GM20000 (cell line): ENCODE data around the gene COL5A3.
"Not testable (repeated sequence)": the region's sequence is repeated elsewhere in the genome, so short reads cannot be mapped to it uniquely, and the experiment has no call there.

ENCODE experiments used
- DNase-seq: peaks from one replicate; pipeline ENCODE4 v3.0.0; 2012; ENCODE audit warnings: low spot score
- TF ChIP-seq, protein P1 (sequence below): IDR thresholded peaks from 2 replicates; pipeline ENCODE4 v1.5.1; 2012; ENCODE audit warnings: mild to moderate bottlenecking, control low read depth; ENCODE audit errors: extremely low read depth, missing control alignments

COL5A3 gene

GRCh38 chr19:9936326-9937000 is 73.8 kb downstream of the COL5A3 start, which contains the start of gene OLFM2:
TSS of gene OLFM2 (minus strand) at chr19:9936515. CDS start at chr19:9936366, 149 bp downstream.
- TF ChIP-seq, protein P1, sequence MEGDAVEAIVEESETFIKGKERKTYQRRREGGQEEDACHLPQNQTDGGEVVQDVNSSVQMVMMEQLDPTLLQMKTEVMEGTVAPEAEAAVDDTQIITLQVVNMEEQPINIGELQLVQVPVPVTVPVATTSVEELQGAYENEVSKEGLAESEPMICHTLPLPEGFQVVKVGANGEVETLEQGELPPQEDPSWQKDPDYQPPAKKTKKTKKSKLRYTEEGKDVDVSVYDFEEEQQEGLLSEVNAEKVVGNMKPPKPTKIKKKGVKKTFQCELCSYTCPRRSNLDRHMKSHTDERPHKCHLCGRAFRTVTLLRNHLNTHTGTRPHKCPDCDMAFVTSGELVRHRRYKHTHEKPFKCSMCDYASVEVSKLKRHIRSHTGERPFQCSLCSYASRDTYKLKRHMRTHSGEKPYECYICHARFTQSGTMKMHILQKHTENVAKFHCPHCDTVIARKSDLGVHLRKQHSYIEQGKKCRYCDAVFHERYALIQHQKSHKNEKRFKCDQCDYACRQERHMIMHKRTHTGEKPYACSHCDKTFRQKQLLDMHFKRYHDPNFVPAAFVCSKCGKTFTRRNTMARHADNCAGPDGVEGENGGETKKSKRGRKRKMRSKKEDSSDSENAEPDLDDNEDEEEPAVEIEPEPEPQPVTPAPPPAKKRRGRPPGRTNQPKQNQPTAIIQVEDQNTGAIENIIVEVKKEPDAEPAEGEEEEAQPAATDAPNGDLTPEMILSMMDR = no peak
- DNase-seq = peak; percentile 59

- TF ChIP-seq, protein P1 = no peak
- DNase-seq = no peak
Measured at GRCh38 chr19:9935506-9936325, 74.6 kb downstream of the COL5A3 start.

DNA sequence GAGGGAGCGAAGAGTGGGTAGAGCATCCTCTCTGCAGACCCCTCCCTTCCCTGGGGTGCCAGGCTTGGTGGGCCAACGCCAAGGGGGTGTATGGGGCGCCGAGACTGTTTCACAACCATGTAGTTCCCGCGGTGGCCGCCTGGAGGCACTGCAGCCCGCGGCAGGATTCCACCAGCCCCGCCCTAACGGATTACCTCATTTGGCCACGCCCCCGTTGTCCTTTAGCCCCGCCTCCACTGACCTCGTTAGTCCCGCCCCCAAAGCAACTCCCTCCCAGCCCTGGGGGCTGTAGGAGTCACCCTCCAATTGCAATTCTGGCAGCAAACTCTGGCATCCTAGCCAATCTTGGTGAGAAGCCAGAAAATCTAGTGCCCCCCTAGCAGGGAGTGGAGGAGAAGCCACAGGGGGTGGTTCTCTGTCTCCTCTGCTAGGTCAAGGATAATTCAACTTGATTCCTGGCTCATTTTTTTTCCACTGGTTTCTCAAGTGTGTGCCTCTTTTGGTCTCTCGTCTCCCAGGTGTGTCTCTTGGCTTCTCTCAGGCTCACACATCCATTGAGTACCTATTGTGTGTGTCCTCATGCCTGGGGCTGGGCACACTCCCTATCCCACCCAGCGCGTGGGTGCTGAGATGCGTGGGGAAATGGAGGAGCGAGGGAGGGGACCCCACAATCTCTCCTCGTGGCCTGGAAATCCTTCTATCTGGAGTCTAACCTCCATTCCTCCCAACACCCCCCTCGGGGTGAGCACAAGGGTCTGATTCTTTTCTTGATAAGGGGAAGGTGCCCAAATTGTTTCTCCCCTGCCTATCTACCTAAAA is 76.0 kb downstream of the COL5A3 start:
- peak; percentile 91 for DNase-seq
- TF ChIP-seq, protein P1 = peak; percentile 86

GRCh38 chr19:9932835-9933234 is 77.5 kb downstream of the COL5A3 start:
- TF ChIP-seq, protein P1 = no peak
- no peak for DNase-seq

DNA sequence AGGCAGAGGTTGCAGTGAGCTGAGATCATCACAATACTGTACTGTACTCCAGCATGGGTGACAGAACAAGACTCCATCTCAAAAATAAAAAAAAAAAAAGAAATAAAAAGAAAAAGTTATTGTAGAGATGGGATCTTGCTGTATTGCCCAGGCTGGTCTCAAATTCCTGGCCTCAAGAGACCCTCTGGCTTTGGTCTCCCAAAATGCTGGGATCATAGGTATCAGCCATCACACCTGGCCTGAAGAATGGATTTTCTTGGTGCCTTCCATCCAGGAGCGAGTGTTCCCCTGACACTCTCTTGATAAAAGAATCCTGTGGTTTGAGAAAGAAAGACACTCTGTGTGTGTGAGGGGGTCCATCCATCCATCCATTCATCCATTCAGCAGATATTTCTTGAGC is 78.7 kb downstream of the COL5A3 start:
- TF ChIP-seq, protein P1 = no peak

GRCh38 chr19:9923440-9923839 is 86.9 kb downstream of the COL5A3 start:
- DNase-seq = no peak
- TF ChIP-seq, protein P1 = no peak

More for the DNA sequence above, 78.7 kb downstream of the COL5A3 start:
- no peak for DNase-seq

DNA sequence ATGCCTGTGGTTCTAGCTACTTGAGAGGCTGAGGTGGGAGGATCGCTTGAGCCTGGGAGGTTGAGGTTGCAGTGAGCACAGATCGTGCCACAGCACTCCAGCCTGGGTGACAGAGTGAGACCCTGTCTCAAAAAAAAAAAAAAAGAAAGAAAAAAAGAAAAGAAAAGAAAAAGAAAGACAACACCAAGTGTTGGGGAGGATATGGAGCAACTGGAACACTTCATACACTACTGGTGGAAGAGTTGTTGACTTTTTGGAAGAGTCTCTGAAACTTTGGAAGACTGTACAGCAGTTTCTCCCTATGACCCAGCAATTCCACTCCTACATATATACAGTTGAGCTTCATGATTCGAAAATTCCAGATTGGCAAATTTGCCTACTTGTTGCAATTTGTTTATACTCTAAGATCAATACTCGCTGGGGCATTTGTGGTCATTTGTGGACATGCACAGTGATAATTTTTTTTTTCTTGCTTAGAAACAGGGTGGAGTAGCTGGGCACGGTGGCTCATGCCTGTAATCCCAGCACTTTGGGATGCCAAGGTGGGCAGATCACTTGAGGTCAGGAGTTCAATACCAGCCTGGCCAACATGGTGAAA is 87.4 kb downstream of the COL5A3 start:
- DNase-seq = not testable (repeated sequence)
